Left colon (tissue), 2 donors: Measurements from ENCODE around the gene ATP11B. TPM values are rescaled to one million over a fixed set of nuclear protein-coding genes. Genes with fewer than 3 reads are reported as not detected.

Experiments
- ATAC-seq: fragments of 200-7000 bp; cut with Tn5 transposase; one replicate; pipeline ENCODE4 v1.9.1; 2020; ENCODE audit warnings: mild to moderate bottlenecking, moderate library complexity
- DNase-seq, 2 donors: peaks; one replicate each; pipeline ENCODE4 v3.0.0-alpha.2; 2020
- intact Hi-C, 2 donors: fragments of 100-400 bp; cut with DNase I in 1 of 2; cut with micrococcal nuclease in 1 of 2; formaldehyde crosslinking; loops; one replicate each; pipeline versions ENCODE4 v1.11.2 to v1.14.0; 2022; cut with DNase I, micrococcal nuclease
- long read RNA-seq: library from polyadenylated mRNA; unstranded; transcript quantifications from one replicate; pipeline ENCODE4 v2.0.0, GENCODE V29; 2021
- total RNA-seq, 2 donors: library from RNA; stranded (reverse); fragmentation: NEBNext Ultra II Directional; extraction: Animal tissue kit (Norgen Biotek cat#: 25700); gene quantifications; one replicate each; pipeline ENCODE4 v1.2.1, GENCODE V29; 2021
- donor health status: DM: no; HTN: no; CAD: no.
- donor health status: DM: yes; HTN: yes; CAD: no.

The ATP11B gene
- 100 to 1,000 TPM; 114 to 121 TPM for total RNA-seq
- long read RNA-seq, full-length matches to known transcripts: 25 of 57 reads
- long read RNA-seq, partial matches to known transcripts: 18 of 57 reads
- long read RNA-seq, other reads (novel, unspliced or antisense): 14 of 57 reads

- DNase-seq: peak; percentile 67 to 85
- intact Hi-C loops: no loop called here
- peak; percentile 81 for ATAC-seq
These were observed at the start of gene ATP11B for GRCh38 chr3:182792901-182793662. TSS of gene ATP11B (plus strand) at chr3:182793504. CDS start at chr3:182793760, 256 bp downstream.

GRCh38 chr3:182746959-182747358, 46.3 kb upstream of the ATP11B start:
- ATAC-seq (no peak), DNase-seq (no peak)
- intact Hi-C loops: no loop called here

GRCh38 chr3:182755308-182755707, 38.0 kb upstream of the ATP11B start:
- DNase-seq (no peak), ATAC-seq (no peak)
- intact Hi-C loops: no loop called here

GRCh38 chr3:182755712-182756111, 37.6 kb upstream of the ATP11B start:
- DNase-seq (no peak), ATAC-seq (no peak)

GRCh38 chr3:182760576-182761164, 32.6 kb upstream of the ATP11B start:
- DNase-seq: peak; percentile 29 to 58
- intact Hi-C loops: no loop called here
- peak; percentile 95 for ATAC-seq

More at GRCh38 chr3:182755712-182756111, 37.6 kb upstream of the ATP11B start:
- intact Hi-C loops: no loop called here

- ATAC-seq (no peak), DNase-seq (no peak)
- intact Hi-C loops: no loop called here
These were observed 29.4 kb upstream of the ATP11B start for GRCh38 chr3:182763896-182764295.

GRCh38 chr3:182765287-182765686, 28.0 kb upstream of the ATP11B start:
- ATAC-seq (no peak), DNase-seq (no peak)
- intact Hi-C loops: no loop called here

GRCh38 chr3:182766099-182766498, 27.2 kb upstream of the ATP11B start:
- ATAC-seq (no peak), DNase-seq (no peak)
- intact Hi-C loops: no loop called here

GRCh38 chr3:182768413-182768812, 24.9 kb upstream of the ATP11B start:
- DNase-seq (no peak), ATAC-seq (no peak)
- intact Hi-C loops: no loop called here

- no peak for DNase-seq
- intact Hi-C loops: no loop called here
- no peak for ATAC-seq
These were observed 23.6 kb upstream of the ATP11B start for GRCh38 chr3:182769673-182770072.

GRCh38 chr3:182782149-182782548, 11.2 kb upstream of the ATP11B start:
- ATAC-seq: no peak

GRCh38 chr3:182783106-182783505, 10.2 kb upstream of the ATP11B start:
- DNase-seq: no peak
- no peak for ATAC-seq
- intact Hi-C loops: no loop called here

More at GRCh38 chr3:182782149-182782548, 11.2 kb upstream of the ATP11B start:
- no peak for DNase-seq
- intact Hi-C loops: no loop called here

- ATAC-seq (no peak), DNase-seq (no peak)
- intact Hi-C loops: no loop called here
These were observed 8.8 kb upstream of the ATP11B start for GRCh38 chr3:182784542-182784941.

- ATAC-seq: no peak
- intact Hi-C loops: no loop called here
These were observed 8.2 kb upstream of the ATP11B start for GRCh38 chr3:182785142-182785541.

GRCh38 chr3:182785756-182786155, 7.5 kb upstream of the ATP11B start:
- ATAC-seq (peak; percentile 31), DNase-seq (no peak)
- intact Hi-C loops: no loop called here

More at GRCh38 chr3:182785142-182785541, 8.2 kb upstream of the ATP11B start:
- DNase-seq: no peak

GRCh38 chr3:182786564-182787196, 6.6 kb upstream of the ATP11B start:
- ATAC-seq (no peak), DNase-seq (no peak)
- intact Hi-C loops: no loop called here

- no peak for DNase-seq
- intact Hi-C loops: no loop called here
These were observed 5.8 kb upstream of the ATP11B start for GRCh38 chr3:182787302-182788036.

GRCh38 chr3:182789371-182789770, 3.9 kb upstream of the ATP11B start:
- ATAC-seq: no peak
- no peak for DNase-seq
- intact Hi-C loops: no loop called here

More at GRCh38 chr3:182787302-182788036, 5.8 kb upstream of the ATP11B start:
- no peak for ATAC-seq

GRCh38 chr3:182790612-182791011, 2.7 kb upstream of the ATP11B start:
- DNase-seq (no peak), ATAC-seq (no peak)
- intact Hi-C loops: no loop called here
